HepG2 (cell line): ENCODE data around the gene EPHB4. TPM values are rescaled to one million over a fixed set of nuclear protein-coding genes. Genes with fewer than 3 reads are reported as not detected.

Source experiments
- CC2D1A ChIP-seq: sonication (generic); formaldehyde crosslinking; IDR thresholded peaks from 2 replicates; pipeline ENCODE4 v1.8.1; 2023; ENCODE audit warnings: mild to moderate bottlenecking, missing genetic modification reagents
- DNMT3B ChIP-seq: conservative IDR thresholded peaks from 2 replicates; pipeline ENCODE4 v1.6.1; 2016; ENCODE audit warnings: missing biosample characterization, control low read depth
- FLYWCH1 ChIP-seq: sonication (generic); formaldehyde crosslinking; IDR thresholded peaks from 2 replicates; pipeline ENCODE4 v1.8.1; 2023; ENCODE audit warnings: mild to moderate bottlenecking, missing genetic modification reagents
- KAT8 ChIP-seq: IDR thresholded peaks from 2 replicates; pipeline ENCODE4 v1.6.1; 2016; ENCODE audit warnings: missing genetic modification reagents, missing compliant biosample characterization
- KDM5A ChIP-seq: fragments of 200-600 bp; sonication (generic); IDR thresholded peaks from 2 replicates; pipeline ENCODE4 v1.7.0; 2018; ENCODE audit warnings: antibody characterized with exemption, mild to moderate bottlenecking, low read length, borderline replicate concordance
- NFIC ChIP-seq: IDR thresholded peaks from 2 replicates; pipeline ENCODE4 v1.6.1; 2012; ENCODE audit warnings: mild to moderate bottlenecking, low read length, inconsistent platforms
- RBAK ChIP-seq: sonication (generic); formaldehyde crosslinking; IDR thresholded peaks from 2 replicates; pipeline ENCODE4 v1.5.1; 2020; ENCODE audit warnings: mild to moderate bottlenecking, missing genetic modification reagents
- SIN3B ChIP-seq: fragments of 150-350 bp; IDR thresholded peaks from 2 replicates; pipeline ENCODE4 v1.6.1; 2014; ENCODE audit warnings: low read length
- SNRNP70 ChIP-seq: fragments of 200-400 bp; formaldehyde crosslinking; IDR thresholded peaks from 2 replicates; pipeline ENCODE4 v1.6.1; 2017; ENCODE audit warnings: mild to moderate bottlenecking, low read depth, low read length, moderate library complexity
- SP2 ChIP-seq: sonication (generic); formaldehyde crosslinking; IDR thresholded peaks from 2 replicates; pipeline ENCODE4 v1.5.1; 2020; ENCODE audit warnings: mild to moderate bottlenecking, missing genetic modification reagents
- TEAD3 ChIP-seq: optimal IDR thresholded peaks from 2 replicates; pipeline ENCODE3; 2016; ENCODE audit warnings: borderline replicate concordance
- ZMAT3 ChIP-seq: sonication (generic); formaldehyde crosslinking; conservative IDR thresholded peaks from 2 replicates; pipeline ENCODE4 v1.7.0; 2021; ENCODE audit warnings: missing genetic modification reagents
- ZNF17 ChIP-seq: sonication (generic); formaldehyde crosslinking; IDR thresholded peaks from 2 replicates; pipeline ENCODE4 v1.5.0; 2020; ENCODE audit warnings: mild to moderate bottlenecking, missing genetic modification reagents
- ZNF3 ChIP-seq: IDR thresholded peaks from 2 replicates; pipeline ENCODE4 v1.7.0; 2017; ENCODE audit warnings: inconsistent platforms
- polyA plus RNA-seq, 8 experiments: library from polyadenylated mRNA; depleted of rRNA in 3 of 8; stranded (reverse) in 7 of 8; unstranded in 1 of 8; fragments of >200 nt; fragmentation: Illumina TruSeq in 4 of 8; extraction: Trizol in 4 of 8; gene quantifications; 2 replicates each; pipeline versions ENCODE4 v1.2.1 to v1.2.3, GENCODE V29; 2011 to 2016; ENCODE audit warnings: low read depth in 4 of 8, missing spikeins in 1 of 8, mixed read lengths in 1 of 8; ENCODE audit not compliant: insufficient read depth in 1 of 8
- total RNA-seq, 5 experiments: library from RNA; depleted of rRNA; stranded (reverse); fragments of >200 nt; fragmentation: Illumina TruSeq; extraction: Trizol; gene quantifications; 2 replicates each; pipeline ENCODE4 v1.2.3, GENCODE V29; 2016; ENCODE audit warnings: low read depth in 1 of 5
- TF ChIP-seq, protein P1 (sequence below): IDR thresholded peaks from 2 replicates; pipeline ENCODE4 v1.6.1; 2016; ENCODE audit warnings: missing compliant biosample characterization, missing genetic modification reagents, borderline replicate concordance
- TF ChIP-seq, protein P2 (sequence below): sonication (generic); formaldehyde crosslinking; IDR thresholded peaks from 2 replicates; pipeline ENCODE4 v1.4.0; 2020; ENCODE audit warnings: mild to moderate bottlenecking, missing genetic modification reagents
- TF ChIP-seq, protein P3 (sequence below): sonication (generic); formaldehyde crosslinking; IDR thresholded peaks from 2 replicates; pipeline ENCODE4 v1.4.0; 2020; ENCODE audit warnings: mild to moderate bottlenecking, missing genetic modification reagents
- TF ChIP-seq, protein P4 (sequence below): IDR thresholded peaks from 2 replicates; pipeline ENCODE4 v1.4.0; 2020; ENCODE audit warnings: mild to moderate bottlenecking, missing genetic modification reagents
- TF ChIP-seq, protein P5 (sequence below): fragments of 450-650 bp; IDR thresholded peaks from 2 replicates; pipeline ENCODE4 v1.6.1; 2017

Gene EPHB4
- total and polyA plus RNA-seq, 2 of the 13 experiments (the other 11 are each of a cell fraction or from before 2014, with no cell fraction given) = 61.4 to 69.6 TPM

DNA sequence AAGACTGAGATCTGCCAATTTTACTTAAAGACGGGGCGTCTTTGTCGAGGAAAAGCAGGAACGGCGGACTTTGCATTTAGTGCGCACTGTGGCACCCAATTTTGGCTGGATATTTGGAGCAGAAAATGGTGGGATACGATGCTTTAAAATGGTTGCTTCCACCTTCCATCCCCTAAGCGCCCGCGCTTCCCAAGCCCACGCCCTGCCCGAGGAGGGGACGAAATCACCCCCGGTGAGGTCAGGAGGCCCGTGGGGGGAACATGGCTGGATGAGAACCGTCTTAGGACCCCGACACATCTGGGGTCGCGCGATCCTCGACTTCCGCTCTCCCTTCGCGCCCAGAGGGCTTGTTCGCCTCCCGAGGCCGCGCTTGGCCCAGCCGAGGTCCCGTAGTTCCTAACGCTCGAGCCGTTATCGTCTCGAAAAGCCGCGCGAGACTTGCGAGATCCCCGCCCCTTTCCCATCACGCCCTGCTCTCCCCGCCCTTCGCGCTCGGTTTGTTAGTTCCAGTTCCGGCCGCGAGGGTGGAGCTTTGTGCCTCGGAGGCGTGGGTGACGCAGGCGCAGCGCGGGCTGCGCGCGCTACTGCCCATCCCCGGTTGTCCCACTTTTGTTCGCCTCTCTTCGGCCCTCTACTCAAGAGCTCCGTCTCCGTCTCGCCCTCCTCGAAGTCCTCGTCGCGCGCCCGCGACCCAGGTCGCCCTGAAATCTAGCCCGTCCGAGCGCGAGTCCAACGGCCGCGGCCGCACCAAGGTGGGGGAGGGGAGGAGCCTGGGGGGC is 47.4 kb upstream of the EPHB4 start, which contains the start of gene SRRT (continued):
- TF ChIP-seq NFIC = no peak
- TF ChIP-seq ZMAT3 (CRISPR knock-in tag) = peak; percentile 73; the same call in 1 of the 2 replicates
- no peak for TF ChIP-seq FLYWCH1
- TF ChIP-seq RBAK (CRISPR knock-in tag) = no peak
- TF ChIP-seq KAT8 (CRISPR knock-in tag) = peak; percentile 98
- no peak for TF ChIP-seq CC2D1A (CRISPR knock-in tag)
- TF ChIP-seq, protein P1, sequence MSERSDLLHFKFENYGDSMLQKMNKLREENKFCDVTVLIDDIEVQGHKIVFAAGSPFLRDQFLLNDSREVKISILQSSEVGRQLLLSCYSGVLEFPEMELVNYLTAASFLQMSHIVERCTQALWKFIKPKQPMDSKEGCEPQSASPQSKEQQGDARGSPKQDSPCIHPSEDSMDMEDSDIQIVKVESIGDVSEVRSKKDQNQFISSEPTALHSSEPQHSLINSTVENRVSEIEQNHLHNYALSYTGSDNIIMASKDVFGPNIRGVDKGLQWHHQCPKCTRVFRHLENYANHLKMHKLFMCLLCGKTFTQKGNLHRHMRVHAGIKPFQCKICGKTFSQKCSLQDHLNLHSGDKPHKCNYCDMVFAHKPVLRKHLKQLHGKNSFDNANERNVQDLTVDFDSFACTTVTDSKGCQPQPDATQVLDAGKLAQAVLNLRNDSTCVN (CRISPR knock-in tag) = no peak
- TF ChIP-seq DNMT3B (CRISPR knock-in tag) = no peak
- TF ChIP-seq SIN3B = peak; percentile 51
- TF ChIP-seq, protein P2, sequence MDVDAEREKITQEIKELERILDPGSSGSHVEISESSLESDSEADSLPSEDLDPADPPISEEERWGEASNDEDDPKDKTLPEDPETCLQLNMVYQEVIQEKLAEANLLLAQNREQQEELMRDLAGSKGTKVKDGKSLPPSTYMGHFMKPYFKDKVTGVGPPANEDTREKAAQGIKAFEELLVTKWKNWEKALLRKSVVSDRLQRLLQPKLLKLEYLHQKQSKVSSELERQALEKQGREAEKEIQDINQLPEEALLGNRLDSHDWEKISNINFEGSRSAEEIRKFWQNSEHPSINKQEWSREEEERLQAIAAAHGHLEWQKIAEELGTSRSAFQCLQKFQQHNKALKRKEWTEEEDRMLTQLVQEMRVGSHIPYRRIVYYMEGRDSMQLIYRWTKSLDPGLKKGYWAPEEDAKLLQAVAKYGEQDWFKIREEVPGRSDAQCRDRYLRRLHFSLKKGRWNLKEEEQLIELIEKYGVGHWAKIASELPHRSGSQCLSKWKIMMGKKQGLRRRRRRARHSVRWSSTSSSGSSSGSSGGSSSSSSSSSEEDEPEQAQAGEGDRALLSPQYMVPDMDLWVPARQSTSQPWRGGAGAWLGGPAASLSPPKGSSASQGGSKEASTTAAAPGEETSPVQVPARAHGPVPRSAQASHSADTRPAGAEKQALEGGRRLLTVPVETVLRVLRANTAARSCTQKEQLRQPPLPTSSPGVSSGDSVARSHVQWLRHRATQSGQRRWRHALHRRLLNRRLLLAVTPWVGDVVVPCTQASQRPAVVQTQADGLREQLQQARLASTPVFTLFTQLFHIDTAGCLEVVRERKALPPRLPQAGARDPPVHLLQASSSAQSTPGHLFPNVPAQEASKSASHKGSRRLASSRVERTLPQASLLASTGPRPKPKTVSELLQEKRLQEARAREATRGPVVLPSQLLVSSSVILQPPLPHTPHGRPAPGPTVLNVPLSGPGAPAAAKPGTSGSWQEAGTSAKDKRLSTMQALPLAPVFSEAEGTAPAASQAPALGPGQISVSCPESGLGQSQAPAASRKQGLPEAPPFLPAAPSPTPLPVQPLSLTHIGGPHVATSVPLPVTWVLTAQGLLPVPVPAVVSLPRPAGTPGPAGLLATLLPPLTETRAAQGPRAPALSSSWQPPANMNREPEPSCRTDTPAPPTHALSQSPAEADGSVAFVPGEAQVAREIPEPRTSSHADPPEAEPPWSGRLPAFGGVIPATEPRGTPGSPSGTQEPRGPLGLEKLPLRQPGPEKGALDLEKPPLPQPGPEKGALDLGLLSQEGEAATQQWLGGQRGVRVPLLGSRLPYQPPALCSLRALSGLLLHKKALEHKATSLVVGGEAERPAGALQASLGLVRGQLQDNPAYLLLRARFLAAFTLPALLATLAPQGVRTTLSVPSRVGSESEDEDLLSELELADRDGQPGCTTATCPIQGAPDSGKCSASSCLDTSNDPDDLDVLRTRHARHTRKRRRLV (CRISPR knock-in tag) = 0 out of 2 replicates have a peak, but pooled peaks have one; percentile 24
- TF ChIP-seq TEAD3 (CRISPR knock-in tag) = peak; percentile 75
- TF ChIP-seq, protein P3, sequence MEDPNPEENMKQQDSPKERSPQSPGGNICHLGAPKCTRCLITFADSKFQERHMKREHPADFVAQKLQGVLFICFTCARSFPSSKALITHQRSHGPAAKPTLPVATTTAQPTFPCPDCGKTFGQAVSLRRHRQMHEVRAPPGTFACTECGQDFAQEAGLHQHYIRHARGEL (CRISPR knock-in tag) = no peak
- peak; percentile 50 for TF ChIP-seq SP2 (CRISPR knock-in tag)
- TF ChIP-seq, protein P4, sequence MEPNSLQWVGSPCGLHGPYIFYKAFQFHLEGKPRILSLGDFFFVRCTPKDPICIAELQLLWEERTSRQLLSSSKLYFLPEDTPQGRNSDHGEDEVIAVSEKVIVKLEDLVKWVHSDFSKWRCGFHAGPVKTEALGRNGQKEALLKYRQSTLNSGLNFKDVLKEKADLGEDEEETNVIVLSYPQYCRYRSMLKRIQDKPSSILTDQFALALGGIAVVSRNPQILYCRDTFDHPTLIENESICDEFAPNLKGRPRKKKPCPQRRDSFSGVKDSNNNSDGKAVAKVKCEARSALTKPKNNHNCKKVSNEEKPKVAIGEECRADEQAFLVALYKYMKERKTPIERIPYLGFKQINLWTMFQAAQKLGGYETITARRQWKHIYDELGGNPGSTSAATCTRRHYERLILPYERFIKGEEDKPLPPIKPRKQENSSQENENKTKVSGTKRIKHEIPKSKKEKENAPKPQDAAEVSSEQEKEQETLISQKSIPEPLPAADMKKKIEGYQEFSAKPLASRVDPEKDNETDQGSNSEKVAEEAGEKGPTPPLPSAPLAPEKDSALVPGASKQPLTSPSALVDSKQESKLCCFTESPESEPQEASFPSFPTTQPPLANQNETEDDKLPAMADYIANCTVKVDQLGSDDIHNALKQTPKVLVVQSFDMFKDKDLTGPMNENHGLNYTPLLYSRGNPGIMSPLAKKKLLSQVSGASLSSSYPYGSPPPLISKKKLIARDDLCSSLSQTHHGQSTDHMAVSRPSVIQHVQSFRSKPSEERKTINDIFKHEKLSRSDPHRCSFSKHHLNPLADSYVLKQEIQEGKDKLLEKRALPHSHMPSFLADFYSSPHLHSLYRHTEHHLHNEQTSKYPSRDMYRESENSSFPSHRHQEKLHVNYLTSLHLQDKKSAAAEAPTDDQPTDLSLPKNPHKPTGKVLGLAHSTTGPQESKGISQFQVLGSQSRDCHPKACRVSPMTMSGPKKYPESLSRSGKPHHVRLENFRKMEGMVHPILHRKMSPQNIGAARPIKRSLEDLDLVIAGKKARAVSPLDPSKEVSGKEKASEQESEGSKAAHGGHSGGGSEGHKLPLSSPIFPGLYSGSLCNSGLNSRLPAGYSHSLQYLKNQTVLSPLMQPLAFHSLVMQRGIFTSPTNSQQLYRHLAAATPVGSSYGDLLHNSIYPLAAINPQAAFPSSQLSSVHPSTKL = peak; percentile 68
- no peak for TF ChIP-seq ZNF3 (CRISPR knock-in tag)
- TF ChIP-seq KDM5A = peak; percentile 81; the same call in 1 of the 2 replicates
- TF ChIP-seq, protein P5, sequence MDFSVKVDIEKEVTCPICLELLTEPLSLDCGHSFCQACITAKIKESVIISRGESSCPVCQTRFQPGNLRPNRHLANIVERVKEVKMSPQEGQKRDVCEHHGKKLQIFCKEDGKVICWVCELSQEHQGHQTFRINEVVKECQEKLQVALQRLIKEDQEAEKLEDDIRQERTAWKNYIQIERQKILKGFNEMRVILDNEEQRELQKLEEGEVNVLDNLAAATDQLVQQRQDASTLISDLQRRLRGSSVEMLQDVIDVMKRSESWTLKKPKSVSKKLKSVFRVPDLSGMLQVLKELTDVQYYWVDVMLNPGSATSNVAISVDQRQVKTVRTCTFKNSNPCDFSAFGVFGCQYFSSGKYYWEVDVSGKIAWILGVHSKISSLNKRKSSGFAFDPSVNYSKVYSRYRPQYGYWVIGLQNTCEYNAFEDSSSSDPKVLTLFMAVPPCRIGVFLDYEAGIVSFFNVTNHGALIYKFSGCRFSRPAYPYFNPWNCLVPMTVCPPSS = no peak
- TF ChIP-seq ZNF17 (CRISPR knock-in tag) = no peak
- no peak for TF ChIP-seq SNRNP70
